WTC11 (cell line): ENCODE measurements around the gene DCTN5.

Source experiments
- CTCF ChIP-seq: fragments of 200-600 bp; IDR thresholded peaks from 2 replicates; pipeline ENCODE4 v1.8.0; 2022; ENCODE audit warnings: antibody characterized with exemption
- E2F1 ChIP-seq: sonication (generic); formaldehyde crosslinking; IDR thresholded peaks from 2 replicates; pipeline ENCODE4 v1.8.0; 2022; ENCODE audit warnings: mild to moderate bottlenecking, missing genetic modification reagents
- ESRRA ChIP-seq: sonication (generic); formaldehyde crosslinking; IDR thresholded peaks from 2 replicates; pipeline ENCODE4 v1.8.1; 2022; ENCODE audit warnings: mild to moderate bottlenecking, missing genetic modification reagents, borderline replicate concordance
- FOXK1 ChIP-seq: sonication (generic); formaldehyde crosslinking; IDR thresholded peaks from 2 replicates; pipeline ENCODE4 v1.8.0; 2022; ENCODE audit warnings: mild to moderate bottlenecking, moderate library complexity, missing genetic modification reagents

GRCh38 chr16:23701045-23701444 lies 59.8 kb downstream of the DCTN5 start:
- TF ChIP-seq E2F1 (CRISPR knock-in tag) (no peak), ESRRA (CRISPR knock-in tag) (no peak), CTCF (no peak), FOXK1 (CRISPR knock-in tag) (no peak)
